Mucosa of descending colon (tissue), 3 donors: Measurements from ENCODE around the gene HS3ST2. TPM values are rescaled to one million over a fixed set of nuclear protein-coding genes. Genes with fewer than 3 reads are reported as not detected.

Experiments
- ATAC-seq: fragments of 200-7000 bp; cut with Tn5 transposase; one replicate; pipeline ENCODE4 v1.9.1; 2020; ENCODE audit warnings: mild to moderate bottlenecking, moderate library complexity
- DNase-seq, 3 donors: peaks; one replicate each; pipeline ENCODE4 v3.0.0-alpha.2; 2020
- H3K36me3 ChIP-seq: fragments of 200-600 bp; one replicate; pipeline ENCODE4 v1.8.0; 2021; ENCODE audit warnings: low read depth, mild to moderate bottlenecking
- H3K4me1 ChIP-seq: fragments of 200-600 bp; one replicate; pipeline ENCODE4 v1.8.0; 2021; ENCODE audit warnings: low read depth, mild to moderate bottlenecking
- H3K4me3 ChIP-seq: fragments of 200-600 bp; one replicate; pipeline ENCODE4 v1.8.0; 2021; ENCODE audit warnings: mild to moderate bottlenecking
- H3K9me3 ChIP-seq: fragments of 200-600 bp; one replicate; pipeline ENCODE4 v1.8.0; 2021; ENCODE audit warnings: mild to moderate bottlenecking
- CTCF ChIP-seq: fragments of 200-600 bp; IDR thresholded peaks from one replicate; pipeline ENCODE4 v1.8.0; 2022; ENCODE audit warnings: antibody characterized with exemption, mild to moderate bottlenecking
- intact Hi-C, 2 donors: fragments of 100-400 bp; cut with DNase I in 1 of 2; cut with micrococcal nuclease in 1 of 2; formaldehyde crosslinking; loops; one replicate each; pipeline versions ENCODE4 v1.11.0 to v1.11.1; 2022; cut with DNase I, micrococcal nuclease
- total RNA-seq, 3 donors: library from RNA; stranded (reverse); fragmentation: NEBNext Ultra II Directional in 2 of 3; extraction: Animal tissue kit (Norgen Biotek cat#: 25700) in 2 of 3; gene quantifications; one replicate each; pipeline versions ENCODE4 v1.2.1 to v1.2.4, GENCODE V29; 2021 to 2023
- donor health status: DM: no; HTN: no; CAD: no; lungs with moderate emphysema.
- donor health status: DM: no; HTN: no; CAD: no.
- donor health status: DM: no; HTN: yes; CAD: no.

Gene HS3ST2
- total RNA-seq, 3 donors from 2014 or later = 0.20 to 1.6 (median 0.24) TPM

GRCh38 chr16:22961206-22961605 is 147.2 kb downstream of the HS3ST2 start:
- H3K9me3 ChIP-seq = no peaks in the 10 kb centered on the region
- no peak overlapping the region for H3K4me3 ChIP-seq
- no peaks in the 10 kb centered on the region for H3K36me3 ChIP-seq
- no peaks in the 10 kb centered on the region for H3K4me1 ChIP-seq
- intact Hi-C loops = no loop called here
- ATAC-seq (no peak), DNase-seq (no peak)
- TF ChIP-seq CTCF = no peak

DNA sequence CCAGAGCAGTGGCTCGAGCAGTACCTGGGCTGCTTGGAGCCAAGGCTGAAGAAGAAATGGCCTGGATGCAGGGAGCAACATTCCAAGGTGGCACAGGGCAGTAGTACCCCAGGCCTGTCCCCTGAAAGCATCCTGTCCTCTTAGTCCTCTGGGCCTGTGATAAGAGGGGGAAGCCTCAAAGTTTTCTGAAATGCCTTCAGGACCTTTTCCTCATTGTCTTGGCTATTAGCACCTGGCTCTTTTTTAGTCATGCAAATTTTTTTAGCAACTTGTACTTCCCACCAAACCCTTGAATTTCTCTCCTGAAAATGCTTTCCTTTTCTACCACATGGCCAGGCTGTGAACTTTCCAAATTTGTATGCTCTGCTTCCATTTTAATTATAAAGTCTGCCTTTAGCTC is 148.9 kb downstream of the HS3ST2 start:
- ATAC-seq (no peak), DNase-seq (no peak)
- intact Hi-C loops = no loop called here
- Histone ChIP-seq H3K9me3 (no peaks in the 10 kb centered on the region), H3K4me3 (no peak overlapping the region), H3K4me1 (no peaks in the 10 kb centered on the region), H3K36me3 (no peaks in the 10 kb centered on the region)
- TF ChIP-seq CTCF = no peak
